B cell (primary cell): ENCODE data around the gene PTPRN. TPM values are rescaled to one million over a fixed set of nuclear protein-coding genes. Genes with fewer than 3 reads are reported as not detected.

Source experiments
- ATAC-seq: fragments of 200-7000 bp; cut with Tn5 transposase; one replicate; pipeline ENCODE4 v1.10.0; 2021; ENCODE audit warnings: low read depth, mild to moderate bottlenecking, moderate number of reproducible peaks, moderate library complexity
- CTCF ChIA-PET: fragments of 350-600 bp; sonication (Branson Sonifier 250); formaldehyde crosslinking; loops from one replicate; lab custom pipeline; 2021; ENCODE audit warnings: antibody characterized with exemption, inconsistent platforms; lab: Charles Lee
- POLR2A ChIA-PET: fragments of 350-600 bp; sonication (Branson Sonifier 250); formaldehyde crosslinking; loops from one replicate; lab custom pipeline; 2021; ENCODE audit warnings: antibody characterized with exemption; lab: Charles Lee
- DNase-seq: peaks from one replicate; pipeline ENCODE4 v3.0.0; 2013
- H2AFZ ChIP-seq: 2 replicates; pipeline ENCODE4 v1.6.1; 2012; ENCODE audit warnings: mild to moderate bottlenecking, low read depth, low read length; ENCODE audit not compliant: insufficient read depth, poor library complexity, severe bottlenecking
- H3K27ac ChIP-seq, 2 donors: 1 replicate in 1 of 2; 2 replicates in 1 of 2; pipeline ENCODE4 v1.5.1; 2012 to 2013; ENCODE audit warnings: low read length in 2 of 2, mild to moderate bottlenecking in 2 of 2, moderate library complexity in 1 of 2
- H3K27me3 ChIP-seq, 4 experiments: fragments of 200-600 bp in 1 of 4; sonication (generic) in 1 of 4; replicated peaks in 1 of 4; 1 replicate in 2 of 4; 2 replicates in 2 of 4; pipeline versions ENCODE4 v1.6.1 to v1.7.0; 2013 to 2016; ENCODE audit warnings: low read length in 3 of 4, mild to moderate bottlenecking in 2 of 4, mixed read lengths in 1 of 4, moderate library complexity in 1 of 4; ENCODE audit not compliant: insufficient read depth in 4 of 4, control insufficient read depth in 3 of 4; ENCODE audit errors: control extremely low read depth in 1 of 4
- H3K36me3 ChIP-seq, 2 experiments: replicated peaks in 1 of 2; 1 replicate in 1 of 2; 2 replicates in 1 of 2; pipeline versions ENCODE4 v1.6.1 to v1.7.1; 2013; ENCODE audit warnings: low read length in 1 of 2; ENCODE audit not compliant: insufficient read depth in 2 of 2, control insufficient read depth in 1 of 2; ENCODE audit errors: control extremely low read depth in 1 of 2, extremely low read depth in 1 of 2
- H3K4me1 ChIP-seq, 2 donors: fragments of 200-600 bp in 1 of 2; sonication (generic) in 1 of 2; 1 replicate in 1 of 2; 2 replicates in 1 of 2; pipeline versions ENCODE4 v1.5.1 to v1.6.1; 2013 to 2017; ENCODE audit warnings: low read length in 2 of 2; ENCODE audit not compliant: control insufficient read depth in 2 of 2, insufficient read depth in 2 of 2
- H3K4me2 ChIP-seq: replicated peaks from 2 replicates; pipeline ENCODE3; 2012; ENCODE audit warnings: mild to moderate bottlenecking, low read depth, low read length; ENCODE audit not compliant: poor library complexity, severe bottlenecking
- H3K4me3 ChIP-seq, 5 experiments: fragments of 200-600 bp in 1 of 5; sonication (generic) in 1 of 5; 1 replicate in 3 of 5; 2 replicates in 2 of 5; pipeline versions ENCODE4 v1.5.1 to v1.7.0; 2011 to 2016; ENCODE audit warnings: low read length in 4 of 5, mild to moderate bottlenecking in 4 of 5, low read depth in 2 of 5, control low read depth in 1 of 5, moderate library complexity in 1 of 5; ENCODE audit not compliant: insufficient read depth in 1 of 5; ENCODE audit errors: control extremely low read depth in 1 of 5, extremely low read depth in 1 of 5
- H3K79me2 ChIP-seq: fragments of 200-600 bp; sonication (generic); one replicate; pipeline ENCODE4 v1.6.0; 2016; ENCODE audit warnings: low read length; ENCODE audit not compliant: control insufficient read depth, insufficient read depth
- H3K9ac ChIP-seq: fragments of 200-600 bp; sonication (generic); 2 replicates; pipeline ENCODE4 v1.6.1; 2017; ENCODE audit warnings: mild to moderate bottlenecking, low read length, moderate library complexity
- H3K9me3 ChIP-seq, 3 donors: one replicate each; pipeline versions ENCODE4 v1.6.1 to v1.7.1; 2013; ENCODE audit warnings: low read length in 2 of 3; ENCODE audit not compliant: control insufficient read depth in 2 of 3, insufficient read depth in 1 of 3; ENCODE audit errors: control extremely low read depth in 1 of 3
- H4K20me1 ChIP-seq: 2 replicates; pipeline ENCODE4 v1.6.0; 2012; ENCODE audit warnings: mild to moderate bottlenecking, low read length; ENCODE audit not compliant: insufficient read depth, control insufficient read depth, poor library complexity, severe bottlenecking
- H3K27ac Mint-ChIP-seq: one replicate; pipeline ENCODE4 v1.8.0; 2021; ENCODE audit warnings: mixed read lengths
- H3K27me3 Mint-ChIP-seq: one replicate; pipeline ENCODE4 v1.8.0; 2021; ENCODE audit warnings: mixed read lengths
- H3K4me1 Mint-ChIP-seq: one replicate; pipeline ENCODE4 v1.8.0; 2021; ENCODE audit warnings: mixed read lengths
- H3K4me3 Mint-ChIP-seq: one replicate; pipeline ENCODE4 v1.8.0; 2021; ENCODE audit warnings: mixed read lengths
- H3K9me3 Mint-ChIP-seq: one replicate; pipeline ENCODE4 v1.8.0; 2022; ENCODE audit warnings: mixed read lengths; ENCODE audit not compliant: insufficient read depth
- EZH2 ChIP-seq: IDR thresholded peaks from 2 replicates; pipeline ENCODE4 v1.6.1; 2012; ENCODE audit warnings: borderline replicate concordance, low read depth, mild to moderate bottlenecking, moderate library complexity, low read length; ENCODE audit not compliant: insufficient read depth, poor library complexity, severe bottlenecking
- WGBS: methylation state at CpG from one replicate; pipeline ENCODE4 v1.1.5; 2013; ENCODE audit warnings: missing lambda C conversion rate; ENCODE audit not compliant: insufficient coverage; 5-methylcytosine and 5-hydroxymethylcytosine counted together
- intact Hi-C: fragments of 100-400 bp; cut with micrococcal nuclease; formaldehyde crosslinking; loops from one replicate; pipeline ENCODE4 v1.10.0; 2022
- polyA plus RNA-seq: library from polyadenylated mRNA; depleted of rRNA; stranded (reverse); fragments of >200 nt; gene quantifications from 2 replicates; pipeline ENCODE4 v1.2.3, GENCODE V29; 2012
- total RNA-seq, 2 donors: library from RNA; stranded (reverse); fragments of 120-200 nt in 1 of 2; gene quantifications; 1 replicate in 1 of 2; 2 replicates in 1 of 2; pipeline versions ENCODE4 v1.2.3 to v1.2.4, GENCODE V29; 2013 to 2022
- TF ChIP-seq, protein P1 (sequence below): fragments of 200-600 bp; IDR thresholded peaks from one replicate; pipeline ENCODE4 v1.8.0; 2022; ENCODE audit warnings: antibody characterized with exemption, mild to moderate bottlenecking

PTPRN gene
- total and polyA plus RNA-seq, 2 donors (not counting 1 experiment from before 2014, with no cell fraction given) = 0.04 TPM; not detected in 1

DNA sequence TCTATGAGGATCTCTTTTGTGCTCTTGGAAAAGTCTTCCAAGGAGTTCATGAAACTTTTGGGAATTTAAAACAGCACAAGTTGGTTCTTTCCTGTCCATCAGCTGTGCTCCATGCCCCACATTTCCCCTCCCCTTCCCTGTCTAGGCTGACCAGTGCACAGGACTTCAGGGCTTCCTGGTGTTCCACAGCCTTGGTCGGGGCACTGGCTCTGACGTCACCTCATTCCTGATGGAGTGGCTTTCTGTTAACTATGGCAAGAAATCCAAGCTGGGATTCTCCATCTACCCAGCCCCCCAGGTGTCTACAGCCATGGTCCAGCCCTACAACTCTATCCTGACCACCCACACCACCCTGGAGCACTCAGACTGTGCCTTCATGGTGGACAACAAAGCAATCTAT, 38.2 kb downstream of the PTPRN start:
- Histone ChIP-seq H3K79me2 (peaks cover 31% of the 10 kb centered on the region), H3K4me1 (no peaks in the 10 kb centered on the region), H3K4me2 (no peak overlapping the region), H3K9ac (no peak overlapping the region), H3K36me3 (no peaks in the 10 kb centered on the region), H3K9me3 (no peaks in the 10 kb centered on the region), H4K20me1 (no peaks in the 10 kb centered on the region), H3K27ac (no peak overlapping the region), H3K4me3 (no peak overlapping the region), H3K27me3 (no peaks in the 10 kb centered on the region), H2AFZ (no peak overlapping the region)
- no peak for ATAC-seq
- peaks cover 10% of the 10 kb centered on the region for H3K4me1 Mint-ChIP-seq
- no peak overlapping the region for H3K4me3 Mint-ChIP-seq
- H3K27ac Mint-ChIP-seq = no peak overlapping the region
- no peak for DNase-seq
- CTCF ChIA-PET = interaction anchor here (0.6 kb wide), 1 partner anchor 16 kb away, joined by 3 read pairs; no protein-coding TSS in a partner anchor
- no peaks in the 10 kb centered on the region for H3K27me3 Mint-ChIP-seq
- H3K9me3 Mint-ChIP-seq = no peaks in the 10 kb centered on the region
- TF ChIP-seq, protein P1, sequence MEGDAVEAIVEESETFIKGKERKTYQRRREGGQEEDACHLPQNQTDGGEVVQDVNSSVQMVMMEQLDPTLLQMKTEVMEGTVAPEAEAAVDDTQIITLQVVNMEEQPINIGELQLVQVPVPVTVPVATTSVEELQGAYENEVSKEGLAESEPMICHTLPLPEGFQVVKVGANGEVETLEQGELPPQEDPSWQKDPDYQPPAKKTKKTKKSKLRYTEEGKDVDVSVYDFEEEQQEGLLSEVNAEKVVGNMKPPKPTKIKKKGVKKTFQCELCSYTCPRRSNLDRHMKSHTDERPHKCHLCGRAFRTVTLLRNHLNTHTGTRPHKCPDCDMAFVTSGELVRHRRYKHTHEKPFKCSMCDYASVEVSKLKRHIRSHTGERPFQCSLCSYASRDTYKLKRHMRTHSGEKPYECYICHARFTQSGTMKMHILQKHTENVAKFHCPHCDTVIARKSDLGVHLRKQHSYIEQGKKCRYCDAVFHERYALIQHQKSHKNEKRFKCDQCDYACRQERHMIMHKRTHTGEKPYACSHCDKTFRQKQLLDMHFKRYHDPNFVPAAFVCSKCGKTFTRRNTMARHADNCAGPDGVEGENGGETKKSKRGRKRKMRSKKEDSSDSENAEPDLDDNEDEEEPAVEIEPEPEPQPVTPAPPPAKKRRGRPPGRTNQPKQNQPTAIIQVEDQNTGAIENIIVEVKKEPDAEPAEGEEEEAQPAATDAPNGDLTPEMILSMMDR = no peak
- TF ChIP-seq EZH2 = no peak
- intact Hi-C loops = loop anchor here (10.0 kb wide), 1 partner anchor 324 kb away; the partner anchor contains the start of gene STK11IP
- POLR2A ChIA-PET = no interaction called here
- whole genome bisulfite sequencing = 94% methylated on average over 2 of the region's 2 CpGs

GRCh38 chr2:219270055-219270372, 39.2 kb downstream of the PTPRN start:
- Histone ChIP-seq H4K20me1 (no peaks in the 10 kb centered on the region), H3K27ac (no peak overlapping the region), H3K9me3 (no peaks in the 10 kb centered on the region), H3K4me3 (no peak overlapping the region), H2AFZ (no peak overlapping the region), H3K4me2 (no peak overlapping the region), H3K9ac (no peak overlapping the region), H3K27me3 (no peaks in the 10 kb centered on the region), H3K79me2 (peaks cover 21% of the 10 kb centered on the region), H3K36me3 (no peaks in the 10 kb centered on the region), H3K4me1 (no peaks in the 10 kb centered on the region)
- Mint-ChIP-seq H3K27ac (no peak overlapping the region), H3K4me1 (peaks cover 8% of the 10 kb centered on the region), H3K4me3 (no peak overlapping the region), H3K9me3 (no peaks in the 10 kb centered on the region), H3K27me3 (no peaks in the 10 kb centered on the region)
- DNase-seq (no peak), ATAC-seq (no peak)
- ChIA-PET CTCF (interaction anchor here (0.9 to 1.5 kb wide), 3 partner anchors 14 to 111 kb away, joined by 3 to 5 read pairs (median 3); no protein-coding TSS in a partner anchor), POLR2A (no interaction called here)
- TF ChIP-seq, protein P1 = no peak
- TF ChIP-seq EZH2 = no peak
- intact Hi-C loops = loop anchor here (10.0 kb wide), 1 partner anchor 325 kb away; the partner anchor contains the start of gene STK11IP
- WGBS = 91% methylated on average over 5 of the region's 5 CpGs
